CD4-positive, alpha-beta T cell treated with Interleukin-21 for 1 hour (primary cell): Measurements from ENCODE around the gene PPP4R3B.
"Not testable (repeated sequence)": the region's sequence is repeated elsewhere in the genome, so short reads cannot be mapped to it uniquely, and the experiment has no call there.

ENCODE experiments used
- DNase-seq: peaks from one replicate; pipeline ENCODE4 v3.0.0-alpha.2; 2020

PPP4R3B gene

GRCh38 chr2:55592130-55592529 is 25.3 kb downstream of the PPP4R3B start:
- DNase-seq, result no peak

GRCh38 chr2:55590810-55591440 is 26.5 kb downstream of the PPP4R3B start:
- DNase-seq, result no peak

- no peak for DNase-seq
Observed at GRCh38 chr2:55585451-55586080, 31.9 kb downstream of the PPP4R3B start.

GRCh38 chr2:55581874-55582547 is 35.4 kb downstream of the PPP4R3B start:
- no peak for DNase-seq

GRCh38 chr2:55581435-55581834 is 36.0 kb downstream of the PPP4R3B start:
- DNase-seq, result peak; percentile 31

GRCh38 chr2:55569002-55569401 is 48.4 kb downstream of the PPP4R3B start:
- DNase-seq, result not testable (repeated sequence)

GRCh38 chr2:55567298-55567697 is 50.1 kb downstream of the PPP4R3B start:
- no peak for DNase-seq

- peak; percentile 5 for DNase-seq
Observed at GRCh38 chr2:55565613-55566012, 51.8 kb downstream of the PPP4R3B start.

- DNase-seq, result no peak
Observed at GRCh38 chr2:55560855-55561254, 56.6 kb downstream of the PPP4R3B start.

GRCh38 chr2:55556809-55557208 is 60.6 kb downstream of the PPP4R3B start:
- DNase-seq, result no peak

- no peak for DNase-seq
Observed at GRCh38 chr2:55555977-55556376, 61.4 kb downstream of the PPP4R3B start.

- DNase-seq, result no peak
Observed at GRCh38 chr2:55553321-55553720, 64.1 kb downstream of the PPP4R3B start.

- DNase-seq, result no peak
Observed at GRCh38 chr2:55550368-55551102, 66.9 kb downstream of the PPP4R3B start.

- DNase-seq, result not testable (repeated sequence)
Observed at GRCh38 chr2:55547679-55548078, 69.7 kb downstream of the PPP4R3B start.

GRCh38 chr2:55547001-55547400 is 70.4 kb downstream of the PPP4R3B start:
- DNase-seq, result no peak

- peak; percentile 38 for DNase-seq
Observed at GRCh38 chr2:55530539-55531081, 86.8 kb downstream of the PPP4R3B start.

- no peak for DNase-seq
Observed at GRCh38 chr2:55526174-55526573, 91.2 kb downstream of the PPP4R3B start.

GRCh38 chr2:55524884-55525437 is 92.5 kb downstream of the PPP4R3B start:
- DNase-seq, result no peak

GRCh38 chr2:55519938-55520885 is 97.2 kb downstream of the PPP4R3B start:
- peak; percentile 54 for DNase-seq

GRCh38 chr2:55518841-55519165 is 98.6 kb downstream of the PPP4R3B start:
- DNase-seq, result no peak

GRCh38 chr2:55511508-55512124 is 105.8 kb downstream of the PPP4R3B start:
- DNase-seq, result no peak
